HepG2 (cell line): ENCODE measurements around the gene CHCHD6. TPM values are rescaled to one million over a fixed set of nuclear protein-coding genes. Genes with fewer than 3 reads are reported as not detected.

ENCODE experiments used
- ATAC-seq: fragments of 200-7000 bp; cut with Tn5 transposase; 3 replicates; pipeline ENCODE4 v1.9.1; 2020; ENCODE audit warnings: mild to moderate bottlenecking, moderate library complexity
- BruUV-seq: library from RNA; stranded (reverse); fragments of 400-500 nt; replicated peaks from 2 replicates; lab custom pipeline; 2021; lab: Mats Ljungman, UMichigan
- CTCF ChIA-PET: fragments of 300-600 bp; formaldehyde crosslinking; extraction: SDS; loops from one replicate; lab custom pipeline; 2021; ENCODE audit warnings: low total read pairs, inconsistent platforms, low intra/inter-chr PET ratio; lab: Yijun Ruan, JAX
- POLR2A ChIA-PET: fragments of 350-600 bp; sonication (Branson Sonifier 250); formaldehyde crosslinking; loops from one replicate; lab custom pipeline; 2020; ENCODE audit warnings: antibody characterized with exemption, inconsistent platforms; lab: Yijun Ruan, JAX
- DNase-seq: peaks from one replicate; pipeline ENCODE4 v3.0.0-alpha.2; 2015; ENCODE audit warnings: low spot score
- FAIRE-seq: peaks from 3 replicates; lab custom pipeline; 2011; peaks lifted over from hg19 to GRCh38; lab: Jason Lieb, UNC
- H2AFZ ChIP-seq: one replicate; pipeline ENCODE4 v1.6.1; 2011; ENCODE audit warnings: low read length, inconsistent platforms
- H3K27ac ChIP-seq: fragments of 300-600 bp; 3 replicates; pipeline ENCODE4 v1.8.0; 2011; ENCODE audit warnings: mixed run types, mild to moderate bottlenecking, mixed read lengths, low read length, inconsistent platforms; ENCODE audit not compliant: insufficient read depth; ENCODE audit errors: extremely low read length
- H3K27me3 ChIP-seq, 2 experiments: fragments of 200-600 bp in 1 of 2; 2 replicates in 1 of 2; 3 replicates in 1 of 2; pipeline versions ENCODE4 v1.6.0 to v1.8.0; 2011; ENCODE audit warnings: low read length in 2 of 2, mild to moderate bottlenecking in 2 of 2, moderate library complexity in 2 of 2, inconsistent platforms in 1 of 2; ENCODE audit not compliant: insufficient read depth in 2 of 2, control insufficient read depth in 1 of 2
- H3K36me3 ChIP-seq, 2 experiments: fragments of 200-600 bp in 1 of 2; replicated peaks in 1 of 2; 2 replicates in 1 of 2; 3 replicates in 1 of 2; pipeline versions ENCODE4 v1.5.1 to v1.8.0; 2011; ENCODE audit warnings: low read length in 2 of 2, inconsistent platforms in 1 of 2; ENCODE audit not compliant: insufficient read depth in 2 of 2, control insufficient read depth in 1 of 2
- H3K4me1 ChIP-seq: 2 replicates; pipeline ENCODE4 v1.5.1; 2012; ENCODE audit warnings: low read length, inconsistent platforms; ENCODE audit not compliant: insufficient read depth
- H3K4me2 ChIP-seq: 2 replicates; pipeline ENCODE4 v1.6.0; 2011; ENCODE audit warnings: low read depth, low read length, inconsistent platforms
- H3K4me3 ChIP-seq, 3 experiments: fragments of 200-600 bp in 1 of 3; sonication (generic), shearing (Covaris generic) in 1 of 3; replicated peaks in 1 of 3; 2 replicates each; pipeline ENCODE4 v1.5.1; 2011 to 2016; ENCODE audit warnings: low read length in 3 of 3, inconsistent platforms in 2 of 3, low read depth in 2 of 3, mild to moderate bottlenecking in 2 of 3, control low read depth in 1 of 3, mixed read lengths in 1 of 3; ENCODE audit not compliant: insufficient read depth in 1 of 3
- H3K79me2 ChIP-seq: one replicate; pipeline ENCODE4 v1.6.1; 2011; ENCODE audit warnings: low read length, inconsistent platforms; ENCODE audit not compliant: insufficient read depth
- H3K9ac ChIP-seq: 2 replicates; pipeline ENCODE4 v1.6.0; 2011; ENCODE audit warnings: mild to moderate bottlenecking, low read depth, low read length, inconsistent platforms; ENCODE audit not compliant: insufficient read depth
- H3K9me3 ChIP-seq: 2 replicates; pipeline ENCODE4 v1.5.1; 2012; ENCODE audit warnings: mild to moderate bottlenecking, low read length
- H4K20me1 ChIP-seq: 2 replicates; pipeline ENCODE4 v1.6.0; 2011; ENCODE audit warnings: inconsistent platforms, mild to moderate bottlenecking, low read length, moderate library complexity; ENCODE audit not compliant: insufficient read depth
- AGO2 ChIP-seq: fragments of 200-400 bp; formaldehyde crosslinking; optimal IDR thresholded peaks from 2 replicates; pipeline ENCODE3; 2017; ENCODE audit warnings: mild to moderate bottlenecking, low read depth, low read length, moderate library complexity
- HCFC1 ChIP-seq: fragments of 150-350 bp; IDR thresholded peaks from 2 replicates; pipeline ENCODE4 v1.6.1; 2014; ENCODE audit warnings: low read depth, low read length
- HMG20B ChIP-seq: conservative IDR thresholded peaks from 2 replicates; pipeline ENCODE4 v1.6.1; 2016; ENCODE audit warnings: missing genetic modification reagents, missing compliant biosample characterization
- SIN3A ChIP-seq: IDR thresholded peaks from 2 replicates; pipeline ENCODE4 v1.6.1; 2011; ENCODE audit warnings: low read depth, mild to moderate bottlenecking, control low read depth, low read length, borderline replicate concordance
- ZNF572 ChIP-seq: sonication (generic); formaldehyde crosslinking; IDR thresholded peaks from 2 replicates; pipeline ENCODE4 v1.5.1; 2020; ENCODE audit warnings: mild to moderate bottlenecking, missing genetic modification reagents
- ZNF883 ChIP-seq: sonication (generic); formaldehyde crosslinking; IDR thresholded peaks from 2 replicates; pipeline ENCODE4 v1.5.1; 2020; ENCODE audit warnings: mild to moderate bottlenecking, missing genetic modification reagents; ENCODE audit errors: not compliant biosample characterization
- ZNF891 ChIP-seq: sonication (generic); formaldehyde crosslinking; IDR thresholded peaks from 2 replicates; pipeline ENCODE4 v1.5.0; 2020; ENCODE audit warnings: mild to moderate bottlenecking, missing genetic modification reagents
- WGBS: methylation state at CpG from one replicate; pipeline ENCODE4 v1.1.6; 2017; ENCODE audit warnings: low lambda C conversion rate; 5-methylcytosine and 5-hydroxymethylcytosine counted together
- in situ Hi-C: cut with HindIII; loops from 2 replicates; pipeline ENCODE4 v1.10.0; 2017; ENCODE audit warnings: low pct_unique_long_range_greater_than_20kb; ENCODE audit not compliant: extremely low pct_ligation_motif_present
- intact Hi-C: fragments of 100-400 bp; cut with micrococcal nuclease; formaldehyde crosslinking; loops from one replicate; pipeline ENCODE4 v1.10.0; 2022; ENCODE audit not compliant: unreplicated experiment
- polyA plus RNA-seq, 8 experiments: library from polyadenylated mRNA; depleted of rRNA in 3 of 8; stranded (reverse) in 7 of 8; unstranded in 1 of 8; fragments of >200 nt; fragmentation: Illumina TruSeq in 4 of 8; extraction: Trizol in 4 of 8; gene quantifications; 2 replicates each; pipeline versions ENCODE4 v1.2.1 to v1.2.3, GENCODE V29; 2011 to 2016; ENCODE audit warnings: low read depth in 4 of 8, missing spikeins in 1 of 8, mixed read lengths in 1 of 8; ENCODE audit not compliant: insufficient read depth in 1 of 8
- total RNA-seq, 5 experiments: library from RNA; depleted of rRNA; stranded (reverse); fragments of >200 nt; fragmentation: Illumina TruSeq; extraction: Trizol; gene quantifications; 2 replicates each; pipeline ENCODE4 v1.2.3, GENCODE V29; 2016; ENCODE audit warnings: low read depth in 1 of 5
- TF ChIP-seq, protein P1 (sequence below): sonication (generic); formaldehyde crosslinking; IDR thresholded peaks from 2 replicates; pipeline ENCODE4 v1.4.0; 2020; ENCODE audit warnings: missing genetic modification reagents, mild to moderate bottlenecking, borderline replicate concordance
- TF ChIP-seq, protein P2 (sequence below): sonication (generic); formaldehyde crosslinking; IDR thresholded peaks from 2 replicates; pipeline ENCODE4 v1.4.0; 2020; ENCODE audit warnings: missing genetic modification reagents, borderline replicate concordance
- TF ChIP-seq, protein P3 (sequence below): sonication (generic); formaldehyde crosslinking; IDR thresholded peaks from 2 replicates; pipeline ENCODE4 v1.4.0; 2020; ENCODE audit warnings: missing genetic modification reagents
- TF ChIP-seq, protein P4 (sequence below): sonication (generic); formaldehyde crosslinking; IDR thresholded peaks from 2 replicates; pipeline ENCODE4 v1.5.0; 2020; ENCODE audit warnings: missing genetic modification reagents

Gene CHCHD6
- total and polyA plus RNA-seq, 2 of the 13 experiments (the other 11 are each of a cell fraction or from before 2014, with no cell fraction given) = 20.3 to 20.8 TPM

DNA sequence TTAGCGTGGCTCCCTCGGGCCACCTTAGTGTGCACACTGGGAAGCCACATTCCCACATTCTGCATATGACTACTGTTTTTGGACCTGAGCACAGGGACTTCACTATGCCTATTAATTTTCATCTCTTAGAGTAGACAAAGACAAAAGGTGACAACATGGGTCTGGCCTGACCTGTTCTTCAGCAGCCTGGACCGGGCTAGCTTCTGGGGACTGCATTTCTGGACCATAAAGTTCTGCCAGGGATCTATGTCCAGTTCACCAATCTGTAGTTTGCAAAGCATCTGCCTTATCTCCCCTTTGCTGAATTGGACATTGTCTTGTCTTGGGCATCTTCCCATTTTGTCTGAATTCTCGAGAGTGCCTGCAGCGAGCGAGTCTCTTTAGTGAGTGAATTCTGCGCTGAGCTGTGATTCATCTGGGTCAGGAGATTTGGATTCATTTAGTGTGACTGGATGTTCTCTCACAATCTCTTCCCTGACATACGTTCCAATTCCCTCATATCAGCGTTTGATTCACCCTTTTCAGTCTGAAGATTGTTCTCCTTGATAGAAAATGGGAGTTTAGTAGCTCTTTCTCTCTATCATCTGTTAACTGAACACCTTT, 166.7 kb downstream of the CHCHD6 start:
- intact Hi-C loops (no loop called here), in situ Hi-C loops (no loop called here)
- DNase-seq (no peak), FAIRE-seq (no peak), ATAC-seq (no peak)
- H2AFZ ChIP-seq = no peak overlapping the region
- no peaks in the 10 kb centered on the region for H3K27me3 ChIP-seq
- no peak overlapping the region for H3K4me2 ChIP-seq
- 91% methylated on average over 9 of the region's 9 CpGs for WGBS
- H3K4me3 ChIP-seq = no peak overlapping the region
- TF ChIP-seq, protein P1, sequence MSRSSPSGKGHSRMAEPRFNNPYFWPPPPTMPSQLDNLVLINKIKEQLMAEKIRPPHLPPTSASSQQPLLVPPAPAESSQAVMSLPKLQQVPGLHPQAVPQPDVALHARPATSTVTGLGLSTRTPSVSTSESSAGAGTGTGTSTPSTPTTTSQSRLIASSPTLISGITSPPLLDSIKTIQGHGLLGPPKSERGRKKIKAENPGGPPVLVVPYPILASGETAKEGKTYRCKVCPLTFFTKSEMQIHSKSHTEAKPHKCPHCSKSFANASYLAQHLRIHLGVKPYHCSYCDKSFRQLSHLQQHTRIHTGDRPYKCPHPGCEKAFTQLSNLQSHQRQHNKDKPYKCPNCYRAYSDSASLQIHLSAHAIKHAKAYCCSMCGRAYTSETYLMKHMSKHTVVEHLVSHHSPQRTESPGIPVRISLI = no peak
- TF ChIP-seq ZNF572 (CRISPR knock-in tag) = no peak
- no peak for TF ChIP-seq SIN3A
- no peak for TF ChIP-seq HMG20B
- no peak for TF ChIP-seq ZNF883 (CRISPR knock-in tag)
- H3K9ac ChIP-seq = no peak overlapping the region
- H3K4me1 ChIP-seq = no peaks in the 10 kb centered on the region
- no peaks in the 10 kb centered on the region for H3K79me2 ChIP-seq
- ChIA-PET POLR2A (no interaction called here), CTCF (no interaction called here)
- no peaks in the 10 kb centered on the region; a peak in 1 of 5 replicates for H3K36me3 ChIP-seq
- no peak overlapping the region for H3K27ac ChIP-seq
- no peaks in the 10 kb centered on the region for H4K20me1 ChIP-seq
- BruUV-seq = no TSS peak
- no peaks in the 10 kb centered on the region for H3K9me3 ChIP-seq

DNA sequence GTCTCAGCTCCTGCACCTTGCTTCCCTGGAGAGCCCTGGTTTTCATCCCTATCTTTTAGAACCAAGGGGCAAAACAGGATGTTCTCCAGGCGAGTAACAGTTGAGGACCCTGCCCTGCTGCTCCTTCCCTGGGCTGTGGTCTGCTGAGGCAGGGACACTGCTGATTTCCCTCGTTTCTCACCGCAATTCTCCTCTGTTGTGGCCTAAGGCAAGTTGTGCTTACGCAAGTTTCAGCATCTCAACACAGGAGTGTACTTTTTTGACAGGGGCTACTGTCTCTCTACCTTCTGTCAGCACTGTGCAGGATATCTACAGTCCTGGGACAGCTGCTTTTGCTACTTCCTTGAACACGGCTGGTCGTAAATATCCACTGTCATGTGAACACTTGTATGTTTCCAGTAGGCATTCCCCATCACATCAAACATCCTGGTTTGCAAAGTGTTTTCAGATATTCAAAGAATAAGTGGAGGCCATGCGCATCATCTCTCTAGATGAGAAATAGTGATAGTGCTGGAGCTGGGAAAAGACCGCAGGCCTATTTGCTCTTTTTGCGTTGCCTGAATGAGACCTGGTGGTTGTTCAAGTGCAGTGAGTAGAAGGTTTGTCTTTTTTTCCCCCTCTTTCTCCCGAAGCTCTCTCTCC, 168.8 kb downstream of the CHCHD6 start:
- no peak overlapping the region for H2AFZ ChIP-seq
- H3K9me3 ChIP-seq = no peaks in the 10 kb centered on the region
- in situ Hi-C loops (no loop called here), intact Hi-C loops (no loop called here)
- H3K36me3 ChIP-seq = no peaks in the 10 kb centered on the region; a peak in 1 of 5 replicates
- no peak for DNase-seq
- H3K9ac ChIP-seq = no peak overlapping the region
- no peak overlapping the region for H3K27ac ChIP-seq
- 97% methylated on average over 9 of the region's 10 CpGs for WGBS
- no peak for FAIRE-seq
- no peak for ATAC-seq
- H3K79me2 ChIP-seq = no peaks in the 10 kb centered on the region
- H3K4me1 ChIP-seq = no peaks in the 10 kb centered on the region
- H3K27me3 ChIP-seq = no peaks in the 10 kb centered on the region
- no TSS peak for BruUV-seq
- no peak overlapping the region for H3K4me2 ChIP-seq
- ChIA-PET CTCF (no interaction called here), POLR2A (no interaction called here)
- H3K4me3 ChIP-seq = no peak overlapping the region
- H4K20me1 ChIP-seq = no peaks in the 10 kb centered on the region
- TF ChIP-seq, protein P2, sequence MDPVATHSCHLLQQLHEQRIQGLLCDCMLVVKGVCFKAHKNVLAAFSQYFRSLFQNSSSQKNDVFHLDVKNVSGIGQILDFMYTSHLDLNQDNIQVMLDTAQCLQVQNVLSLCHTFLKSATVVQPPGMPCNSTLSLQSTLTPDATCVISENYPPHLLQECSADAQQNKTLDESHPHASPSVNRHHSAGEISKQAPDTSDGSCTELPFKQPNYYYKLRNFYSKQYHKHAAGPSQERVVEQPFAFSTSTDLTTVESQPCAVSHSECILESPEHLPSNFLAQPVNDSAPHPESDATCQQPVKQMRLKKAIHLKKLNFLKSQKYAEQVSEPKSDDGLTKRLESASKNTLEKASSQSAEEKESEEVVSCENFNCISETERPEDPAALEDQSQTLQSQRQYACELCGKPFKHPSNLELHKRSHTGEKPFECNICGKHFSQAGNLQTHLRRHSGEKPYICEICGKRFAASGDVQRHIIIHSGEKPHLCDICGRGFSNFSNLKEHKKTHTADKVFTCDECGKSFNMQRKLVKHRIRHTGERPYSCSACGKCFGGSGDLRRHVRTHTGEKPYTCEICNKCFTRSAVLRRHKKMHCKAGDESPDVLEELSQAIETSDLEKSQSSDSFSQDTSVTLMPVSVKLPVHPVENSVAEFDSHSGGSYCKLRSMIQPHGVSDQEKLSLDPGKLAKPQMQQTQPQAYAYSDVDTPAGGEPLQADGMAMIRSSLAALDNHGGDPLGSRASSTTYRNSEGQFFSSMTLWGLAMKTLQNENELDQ (CRISPR knock-in tag) = no peak
- TF ChIP-seq, protein P3, sequence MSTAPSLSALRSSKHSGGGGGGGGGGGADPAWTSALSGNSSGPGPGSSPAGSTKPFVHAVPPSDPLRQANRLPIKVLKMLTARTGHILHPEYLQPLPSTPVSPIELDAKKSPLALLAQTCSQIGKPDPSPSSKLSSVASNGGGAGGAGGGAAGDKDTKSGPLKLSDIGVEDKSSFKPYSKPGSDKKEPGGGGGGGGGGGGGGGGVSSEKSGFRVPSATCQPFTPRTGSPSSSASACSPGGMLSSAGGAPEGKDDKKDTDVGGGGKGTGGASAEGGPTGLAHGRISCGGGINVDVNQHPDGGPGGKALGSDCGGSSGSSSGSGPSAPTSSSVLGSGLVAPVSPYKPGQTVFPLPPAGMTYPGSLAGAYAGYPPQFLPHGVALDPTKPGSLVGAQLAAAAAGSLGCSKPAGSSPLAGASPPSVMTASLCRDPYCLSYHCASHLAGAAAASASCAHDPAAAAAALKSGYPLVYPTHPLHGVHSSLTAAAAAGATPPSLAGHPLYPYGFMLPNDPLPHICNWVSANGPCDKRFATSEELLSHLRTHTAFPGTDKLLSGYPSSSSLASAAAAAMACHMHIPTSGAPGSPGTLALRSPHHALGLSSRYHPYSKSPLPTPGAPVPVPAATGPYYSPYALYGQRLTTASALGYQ (CRISPR knock-in tag) = no peak
- TF ChIP-seq AGO2 = no peak
- TF ChIP-seq, protein P4, sequence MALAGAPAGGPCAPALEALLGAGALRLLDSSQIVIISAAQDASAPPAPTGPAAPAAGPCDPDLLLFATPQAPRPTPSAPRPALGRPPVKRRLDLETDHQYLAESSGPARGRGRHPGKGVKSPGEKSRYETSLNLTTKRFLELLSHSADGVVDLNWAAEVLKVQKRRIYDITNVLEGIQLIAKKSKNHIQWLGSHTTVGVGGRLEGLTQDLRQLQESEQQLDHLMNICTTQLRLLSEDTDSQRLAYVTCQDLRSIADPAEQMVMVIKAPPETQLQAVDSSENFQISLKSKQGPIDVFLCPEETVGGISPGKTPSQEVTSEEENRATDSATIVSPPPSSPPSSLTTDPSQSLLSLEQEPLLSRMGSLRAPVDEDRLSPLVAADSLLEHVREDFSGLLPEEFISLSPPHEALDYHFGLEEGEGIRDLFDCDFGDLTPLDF (CRISPR knock-in tag) = no peak
- TF ChIP-seq ZNF891 = no peak
- TF ChIP-seq HCFC1 = no peak
